NT2/D1 (cell line): Measurements from ENCODE around the gene S1PR1.
"Not testable (repeated sequence)": the region's sequence is repeated elsewhere in the genome, so short reads cannot be mapped to it uniquely, and the experiment has no call there.

Experiments used
- DNase-seq: peaks from one replicate; pipeline ENCODE4 v3.0.0-alpha.2; 2011; ENCODE audit warnings: low read depth, low spot score
- H3K27me3 ChIP-seq: 2 replicates; pipeline ENCODE4 v1.6.0; 2011; ENCODE audit warnings: mild to moderate bottlenecking; ENCODE audit not compliant: insufficient read length, insufficient read depth
- H3K36me3 ChIP-seq: 2 replicates; pipeline ENCODE4 v1.6.1; 2011; ENCODE audit warnings: mild to moderate bottlenecking, low read length, mixed read lengths; ENCODE audit not compliant: insufficient read depth, insufficient read length
- H3K4me1 ChIP-seq: 2 replicates; pipeline ENCODE4 v1.5.1; 2011; ENCODE audit not compliant: insufficient read depth, insufficient read length
- H3K4me3 ChIP-seq: 2 replicates; pipeline ENCODE4 v1.5.1; 2011; ENCODE audit warnings: low read depth; ENCODE audit not compliant: insufficient read length
- H3K9ac ChIP-seq: 2 replicates; pipeline ENCODE4 v1.6.0; 2011; ENCODE audit warnings: low read depth; ENCODE audit not compliant: insufficient read length
- H3K9me3 ChIP-seq: 2 replicates; pipeline ENCODE4 v1.5.1; 2011; ENCODE audit warnings: mild to moderate bottlenecking, low read length; ENCODE audit not compliant: insufficient read depth
- SUZ12 ChIP-seq: IDR thresholded peaks from 2 replicates; pipeline ENCODE4 v1.6.1; 2011; ENCODE audit not compliant: insufficient read length, insufficient read depth; ENCODE audit errors: extremely low read depth
- YY1 ChIP-seq: IDR thresholded peaks from 2 replicates; pipeline ENCODE4 v1.6.1; 2011; ENCODE audit not compliant: insufficient read length, insufficient read depth
- ZNF274 ChIP-seq: IDR thresholded peaks from 2 replicates; pipeline ENCODE4 v1.6.1; 2011; ENCODE audit warnings: mild to moderate bottlenecking, low read depth, low read length

Gene S1PR1

DNA sequence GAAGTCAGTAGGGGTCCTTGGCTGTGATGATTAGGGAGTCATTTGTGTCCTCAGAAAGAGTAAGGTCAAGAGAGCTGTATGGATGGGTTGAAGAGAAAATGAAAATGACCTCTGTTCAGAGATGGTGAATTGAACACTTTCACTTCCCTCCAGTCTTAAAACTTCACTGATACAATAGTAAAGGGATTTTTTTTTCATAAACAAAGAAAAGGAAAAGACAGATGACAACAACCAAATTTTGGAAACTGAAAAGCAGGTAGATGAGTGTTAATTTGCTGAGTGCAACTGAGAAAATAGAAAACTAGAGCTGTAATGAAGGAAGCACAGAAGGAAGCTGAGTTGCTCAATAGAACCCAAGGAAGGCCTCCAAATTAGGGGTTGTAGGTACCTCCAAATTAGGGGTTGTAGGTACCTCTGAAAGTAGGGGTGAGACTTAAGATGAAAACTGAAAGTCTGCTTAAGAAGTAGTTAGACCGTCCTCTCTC lies 14.8 kb upstream of the S1PR1 start:
- H3K9me3 ChIP-seq, result no peaks in the 10 kb centered on the region
- H3K4me1 ChIP-seq, result no peaks in the 10 kb centered on the region

GRCh38 chr1:101227837-101228236 lies 9.0 kb upstream of the S1PR1 start:
- H3K4me1 ChIP-seq, result no peaks in the 10 kb centered on the region
- TF ChIP-seq SUZ12, result no peak
- TF ChIP-seq YY1, result no peak
- TF ChIP-seq ZNF274, result no peak
- DNase-seq, result no peak

More for the DNA sequence above, 14.8 kb upstream of the S1PR1 start:
- Histone ChIP-seq H3K36me3 (no peaks in the 10 kb centered on the region), H3K27me3 (no peaks in the 10 kb centered on the region), H3K4me3 (no peak overlapping the region), H3K9ac (no peak overlapping the region)
- DNase-seq, result no peak
- TF ChIP-seq YY1 (no peak), SUZ12 (no peak), ZNF274 (no peak)

GRCh38 chr1:101228424-101229134 lies 8.2 kb upstream of the S1PR1 start:
- H3K4me1 ChIP-seq, result no peaks in the 10 kb centered on the region
- no peaks in the 10 kb centered on the region for H3K9me3 ChIP-seq
- no peak for DNase-seq
- H3K4me3 ChIP-seq, result no peak overlapping the region
- no peaks in the 10 kb centered on the region for H3K36me3 ChIP-seq
- H3K27me3 ChIP-seq, result no peaks in the 10 kb centered on the region
- no peak overlapping the region for H3K9ac ChIP-seq
- TF ChIP-seq SUZ12, result no peak
- no peak for TF ChIP-seq YY1
- no peak for TF ChIP-seq ZNF274

More at GRCh38 chr1:101227837-101228236, 9.0 kb upstream of the S1PR1 start:
- H3K4me3 ChIP-seq, result no peak overlapping the region
- H3K36me3 ChIP-seq, result no peaks in the 10 kb centered on the region
- no peaks in the 10 kb centered on the region for H3K27me3 ChIP-seq
- no peak overlapping the region for H3K9ac ChIP-seq
- no peaks in the 10 kb centered on the region for H3K9me3 ChIP-seq

DNA sequence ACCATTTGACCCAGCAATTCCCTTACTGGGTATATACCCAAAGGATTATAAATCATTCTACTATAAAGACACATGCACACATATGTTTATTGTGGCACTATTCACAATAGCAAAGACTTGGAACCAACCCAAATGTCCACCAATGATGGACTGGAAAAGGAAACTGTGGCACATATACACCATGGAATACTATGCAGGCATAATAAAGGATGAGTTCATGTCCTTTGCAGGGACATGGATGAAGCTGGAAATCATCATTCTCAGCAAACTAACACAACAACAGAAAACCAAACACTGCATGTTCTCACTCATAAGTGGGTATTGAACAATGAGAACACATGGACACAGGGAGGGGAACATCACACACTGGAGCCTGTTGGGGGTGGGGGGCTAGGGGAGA lies 4.6 kb upstream of the S1PR1 start:
- H3K4me1 ChIP-seq, H3K9me3 ChIP-seq, H3K4me3 ChIP-seq, H3K9ac ChIP-seq, H3K36me3 ChIP-seq, DNase-seq: not testable (repeated sequence)
- peaks cover 18% of the 10 kb centered on the region for H3K27me3 ChIP-seq

DNA sequence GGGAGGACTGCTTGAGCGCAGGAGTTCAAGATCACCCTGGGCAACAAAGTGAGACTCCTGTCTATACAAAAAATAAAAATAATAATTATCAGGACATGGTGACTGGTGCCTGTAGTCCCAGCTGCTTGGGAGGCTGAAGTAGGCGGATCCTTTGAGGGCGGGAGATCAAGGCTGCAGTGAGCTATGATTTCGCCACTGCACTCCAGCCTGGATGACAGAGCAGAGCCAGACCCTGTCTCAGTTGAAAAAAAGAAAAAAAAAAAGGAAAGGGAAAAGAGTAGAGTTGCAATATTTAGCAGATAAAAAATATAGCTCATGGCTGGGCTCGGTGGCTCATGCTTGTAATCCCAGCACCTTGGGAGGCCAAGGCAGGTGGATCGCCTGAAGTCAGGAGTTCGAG lies 3.3 kb upstream of the S1PR1 start:
- H3K27me3 ChIP-seq, result peaks cover 28% of the 10 kb centered on the region
- no peaks in the 10 kb centered on the region for H3K36me3 ChIP-seq
- no peak overlapping the region for H3K9ac ChIP-seq
- H3K4me1 ChIP-seq, result no peaks in the 10 kb centered on the region
- TF ChIP-seq SUZ12, result no peak
- TF ChIP-seq ZNF274, result no peak
- no peak for TF ChIP-seq YY1
- H3K9me3 ChIP-seq, result no peaks in the 10 kb centered on the region
- DNase-seq, result no peak
- H3K4me3 ChIP-seq, result no peak overlapping the region

DNA sequence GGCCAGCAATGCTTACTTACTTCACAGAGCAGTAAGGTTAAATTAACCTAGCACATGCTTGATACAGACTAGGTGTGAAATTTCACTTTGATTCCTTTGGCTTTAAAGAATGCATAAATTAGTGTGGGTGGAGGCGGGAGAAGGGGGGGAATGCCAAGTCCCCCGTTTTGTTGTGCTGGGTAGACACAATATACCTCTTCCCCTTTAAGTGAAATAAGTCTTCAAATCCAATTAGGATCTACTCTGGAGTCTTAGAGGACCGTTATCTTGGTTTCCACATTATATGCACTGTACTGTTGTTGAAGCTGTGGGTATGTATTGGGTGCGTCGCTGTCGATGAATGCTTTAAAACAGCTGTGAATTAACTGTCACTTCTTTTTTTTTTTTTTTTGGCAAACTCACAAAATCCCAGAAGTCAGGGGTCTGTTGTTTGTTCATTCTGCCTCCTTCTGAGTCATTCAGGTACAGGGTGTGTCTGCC lies 1.6 kb upstream of the S1PR1 start:
- no peak for DNase-seq
- Histone ChIP-seq H3K4me3 (peak overlapping the region; percentile 48), H3K9me3 (no peaks in the 10 kb centered on the region), H3K27me3 (peaks cover 28% of the 10 kb centered on the region), H3K36me3 (peaks cover 16% of the 10 kb centered on the region), H3K4me1 (no peaks in the 10 kb centered on the region), H3K9ac (no peak overlapping the region)
- TF ChIP-seq ZNF274 (no peak), SUZ12 (no peak)

GRCh38 chr1:101235696-101236515 lies 913 bp upstream of the S1PR1 start:
- Histone ChIP-seq H3K27me3 (peaks cover 28% of the 10 kb centered on the region), H3K4me3 (peak overlapping the region; percentile 48), H3K4me1 (no peaks in the 10 kb centered on the region), H3K9ac (peak overlapping the region; percentile 81), H3K36me3 (peaks cover 22% of the 10 kb centered on the region), H3K9me3 (no peaks in the 10 kb centered on the region)
- TF ChIP-seq ZNF274, result no peak
- no peak for TF ChIP-seq SUZ12
- TF ChIP-seq YY1, result no peak
- no peak for DNase-seq
